Thoracic aorta (tissue), 2 donors: ENCODE data around the gene BHLHE40. TPM values are rescaled to one million over a fixed set of nuclear protein-coding genes. Genes with fewer than 3 reads are reported as not detected.

ENCODE experiments used
- ATAC-seq: fragments of 150-250 bp; one replicate; pipeline ENCODE4 v1.8.0; 2017; ENCODE audit warnings: low read depth; ENCODE audit not compliant: insufficient number of reproducible peaks, low FRiP score
- DNase-seq: peaks from one replicate; pipeline ENCODE4 v3.0.0-alpha.2; 2020; ENCODE audit warnings: low spot score
- H3K27ac ChIP-seq, 2 donors: fragments of 200-600 bp; sonication (generic); 1 replicate in 1 of 2; 2 replicates in 1 of 2; pipeline ENCODE4 v1.5.1; 2016; ENCODE audit warnings: mild to moderate bottlenecking in 2 of 2, moderate library complexity in 2 of 2
- H3K27me3 ChIP-seq: fragments of 200-600 bp; sonication (generic); replicated peaks from 2 replicates; pipeline ENCODE4 v1.6.0; 2016; ENCODE audit warnings: mild to moderate bottlenecking; ENCODE audit not compliant: insufficient read depth
- H3K36me3 ChIP-seq: fragments of 200-600 bp; sonication (generic); one replicate; pipeline ENCODE4 v1.5.1; 2016
- H3K4me1 ChIP-seq, 2 donors: fragments of 200-600 bp; sonication (generic); 1 replicate in 1 of 2; 2 replicates in 1 of 2; pipeline versions ENCODE4 v1.5.1 to v1.6.0; 2016; ENCODE audit warnings: low read depth in 2 of 2, mild to moderate bottlenecking in 1 of 2; ENCODE audit not compliant: control insufficient read depth in 1 of 2
- H3K4me3 ChIP-seq: fragments of 200-600 bp; sonication (generic); 2 replicates; pipeline ENCODE4 v1.5.1; 2016; ENCODE audit warnings: mild to moderate bottlenecking
- H3K9me3 ChIP-seq: fragments of 200-600 bp; sonication (generic); 2 replicates; pipeline ENCODE4 v1.5.1; 2016
- CTCF ChIP-seq: fragments of 200-600 bp; sonication (generic); IDR thresholded peaks from one replicate; pipeline ENCODE4 v1.5.1; 2019; ENCODE audit warnings: antibody characterized with exemption
- total RNA-seq, 2 donors: library from RNA; depleted of rRNA; stranded (reverse); fragments of >200 nt; gene quantifications; one replicate each; pipeline versions ENCODE4 v1.1.0 to v1.2.3, GENCODE V29; 2016

BHLHE40 gene
- total RNA-seq, 2 donors from 2014 or later = 47.2 to 109 TPM

GRCh38 chr3:4977853-4978203, 1.4 kb upstream of the BHLHE40 start:
- Histone ChIP-seq H3K4me1 (peaks cover 10 to 32% of the 10 kb centered on the region in 2 donors), H3K36me3 (peaks cover under 1% of the 10 kb centered on the region), H3K27ac (peak overlapping the region; percentile 95 to 96), H3K27me3 (no peaks in the 10 kb centered on the region), H3K4me3 (peak overlapping the region; percentile 93), H3K9me3 (no peaks in the 10 kb centered on the region)
- TF ChIP-seq CTCF = no peak
- DNase-seq = no peak
- no peak for ATAC-seq

GRCh38 chr3:4978204-4978965, 852 bp upstream of the BHLHE40 start:
- peaks cover 13 to 38% of the 10 kb centered on the region in 2 donors for H3K4me1 ChIP-seq
- ATAC-seq = peak; percentile 68
- TF ChIP-seq CTCF = no peak

GRCh38 chr3:4978966-4979427, 240 bp upstream of the BHLHE40 start:
- H3K27ac ChIP-seq = peak overlapping the region; percentile 96 to 99
- H3K36me3 ChIP-seq = peaks cover 9% of the 10 kb centered on the region
- DNase-seq (peak; percentile 92), ATAC-seq (peak; percentile 22)
- peaks cover 17 to 44% of the 10 kb centered on the region in 2 donors for H3K4me1 ChIP-seq
- no peaks in the 10 kb centered on the region for H3K27me3 ChIP-seq
- H3K4me3 ChIP-seq = peak overlapping the region; percentile 93
- no peaks in the 10 kb centered on the region for H3K9me3 ChIP-seq
- TF ChIP-seq CTCF = no peak

More at GRCh38 chr3:4978204-4978965, 852 bp upstream of the BHLHE40 start:
- DNase-seq = peak; percentile 97
- Histone ChIP-seq H3K27me3 (no peaks in the 10 kb centered on the region), H3K27ac (peak overlapping the region; percentile 95 to 96), H3K9me3 (no peaks in the 10 kb centered on the region), H3K4me3 (peak overlapping the region; percentile 93), H3K36me3 (peaks cover 6% of the 10 kb centered on the region)

GRCh38 chr3:4980229-4981203, 1.3 kb downstream of the BHLHE40 start:
- peak; percentile 12 for ATAC-seq
- H3K9me3 ChIP-seq = no peaks in the 10 kb centered on the region
- peak overlapping the region; percentile 93 for H3K4me3 ChIP-seq
- H3K27ac ChIP-seq = peak overlapping the region; percentile 92 to 99
- no peaks in the 10 kb centered on the region for H3K27me3 ChIP-seq
- peak; percentile 93 for DNase-seq
- H3K36me3 ChIP-seq = peaks cover 9% of the 10 kb centered on the region
- TF ChIP-seq CTCF = peak; percentile 98
- H3K4me1 ChIP-seq = peaks cover 27 to 56% of the 10 kb centered on the region in 2 donors

GRCh38 chr3:4981294-4981664, 2.0 kb downstream of the BHLHE40 start:
- peaks cover 35 to 63% of the 10 kb centered on the region in 2 donors for H3K4me1 ChIP-seq

More at GRCh38 chr3:4981294-4981664, 2.0 kb downstream of the BHLHE40 start:
- Histone ChIP-seq H3K27me3 (no peaks in the 10 kb centered on the region), H3K9me3 (no peaks in the 10 kb centered on the region), H3K36me3 (peaks cover 9% of the 10 kb centered on the region), H3K4me3 (peak overlapping the region; percentile 93), H3K27ac (peak overlapping the region; percentile 92 to 99)
- ATAC-seq = no peak
- no peak for TF ChIP-seq CTCF
- DNase-seq = no peak
